CD4-positive, alpha-beta T cell (primary cell): ENCODE results near the gene GSE1. TPM values are rescaled to one million over a fixed set of nuclear protein-coding genes. Genes with fewer than 3 reads are reported as not detected.

ENCODE experiments used
- ATAC-seq: fragments of 200-7000 bp; cut with Tn5 transposase; one replicate; pipeline ENCODE4 v1.10.0; 2022; ENCODE audit warnings: mild to moderate bottlenecking; ENCODE audit not compliant: poor library complexity
- CTCF ChIA-PET: fragments of 350-600 bp; sonication (Branson Sonifier 250); formaldehyde crosslinking; loops from one replicate; lab custom pipeline; 2021; ENCODE audit warnings: antibody characterized with exemption, inconsistent platforms; lab: Charles Lee
- POLR2A ChIA-PET: fragments of 350-600 bp; sonication (Branson Sonifier 250); formaldehyde crosslinking; loops from one replicate; lab custom pipeline; 2021; ENCODE audit warnings: antibody characterized with exemption, inconsistent platforms; lab: Charles Lee
- DNase-seq, 14 experiments: peaks; one replicate each; pipeline ENCODE4 v3.0.0-alpha.2; 2013 to 2020; ENCODE audit warnings: mixed read lengths in 2 of 14
- H3K27ac ChIP-seq, 2 donors: one replicate each; pipeline versions ENCODE4 v1.5.1 to v1.7.0; 2013; ENCODE audit warnings: low read length in 2 of 2, low read depth in 1 of 2, mild to moderate bottlenecking in 1 of 2
- H3K27me3 ChIP-seq, 2 experiments: 1 replicate in 1 of 2; 2 replicates in 1 of 2; pipeline versions ENCODE4 v1.6.1 to v1.7.0; 2013; ENCODE audit warnings: low read length in 2 of 2, control low read depth in 1 of 2, mild to moderate bottlenecking in 1 of 2, moderate library complexity in 1 of 2; ENCODE audit not compliant: insufficient read depth in 2 of 2, control insufficient read depth in 1 of 2
- H3K36me3 ChIP-seq: one replicate; pipeline ENCODE4 v1.6.1; 2013; ENCODE audit warnings: low read length, control low read depth; ENCODE audit not compliant: insufficient read depth
- H3K4me1 ChIP-seq: one replicate; pipeline ENCODE4 v1.6.1; 2013; ENCODE audit warnings: low read length, control low read depth; ENCODE audit not compliant: insufficient read depth
- H3K4me3 ChIP-seq: one replicate; pipeline ENCODE4 v1.5.1; 2013; ENCODE audit warnings: mild to moderate bottlenecking, low read length, moderate library complexity
- H3K9me3 ChIP-seq, 2 experiments: 1 replicate in 1 of 2; 2 replicates in 1 of 2; pipeline versions ENCODE4 v1.6.1 to v1.7.0; 2013; ENCODE audit warnings: low read length in 2 of 2, mild to moderate bottlenecking in 2 of 2, control low read depth in 1 of 2, moderate library complexity in 1 of 2; ENCODE audit not compliant: control insufficient read depth in 1 of 2, insufficient read depth in 1 of 2
- H3K27ac Mint-ChIP-seq: one replicate; pipeline ENCODE4 v1.8.0; 2020; ENCODE audit warnings: mixed read lengths
- H3K27me3 Mint-ChIP-seq: one replicate; pipeline ENCODE4 v1.8.0; 2021; ENCODE audit warnings: mixed read lengths
- H3K36me3 Mint-ChIP-seq: one replicate; pipeline ENCODE4 v1.8.0; 2021; ENCODE audit warnings: low read depth, mixed read lengths
- H3K4me1 Mint-ChIP-seq: one replicate; pipeline ENCODE4 v1.8.0; 2021; ENCODE audit warnings: low read depth, mixed read lengths
- H3K4me3 Mint-ChIP-seq: one replicate; pipeline ENCODE4 v1.8.0; 2020; ENCODE audit warnings: mild to moderate bottlenecking, mixed read lengths
- H3K9me3 Mint-ChIP-seq: one replicate; pipeline ENCODE4 v1.8.0; 2020; ENCODE audit warnings: mixed read lengths
- CTCF ChIP-seq: fragments of 200-600 bp; IDR thresholded peaks from one replicate; pipeline ENCODE4 v1.8.0; 2022; ENCODE audit warnings: antibody characterized with exemption, mild to moderate bottlenecking
- intact Hi-C, 2 experiments: fragments of 100-400 bp; cut with DNase I in 1 of 2; cut with micrococcal nuclease in 1 of 2; formaldehyde crosslinking; loops; one replicate each; pipeline versions ENCODE4 v1.15.1 to v1.9.0; 2023 to 2025; cut with DNase I, micrococcal nuclease
- total RNA-seq, 174 experiments: library from RNA in 2 of 174; stranded (reverse) in 2 of 174; gene quantifications; one replicate each; pipeline ENCODE4 v1.2.3 and lab custom pipeline; 2021 to 2026

Gene GSE1
- total RNA-seq, 2 experiments from 2014 or later: 11.7 to 13.7 TPM

- H3K27ac Mint-ChIP-seq: no peak overlapping the region
These were observed 1.4 kb downstream of the GSE1 start for GRCh38 chr16:85614338-85615013.

GRCh38 chr16:85615014-85615851 lies 2.1 kb downstream of the GSE1 start:
- no peaks in the 10 kb centered on the region for H3K9me3 ChIP-seq
- ATAC-seq (no peak), DNase-seq (peak in 10 of 14 experiments; percentile 20 to 68 (median 42))
- H3K4me1 ChIP-seq: peaks cover 67% of the 10 kb centered on the region
- Mint-ChIP-seq H3K27me3 (peaks cover 29% of the 10 kb centered on the region), H3K9me3 (no peaks in the 10 kb centered on the region), H3K36me3 (no peaks in the 10 kb centered on the region), H3K4me3 (peak overlapping the region; percentile 84), H3K27ac (peak overlapping the region; percentile 46), H3K4me1 (peaks cover 33% of the 10 kb centered on the region)
- intact Hi-C loops: loop anchor here in 1 of 2 experiments (10.0 kb wide), 1 partner anchor 340 kb away; no protein-coding TSS in a partner anchor
- peaks cover 6 to 7% of the 10 kb centered on the region in 2 experiments for H3K27me3 ChIP-seq
- no peak overlapping the region for H3K4me3 ChIP-seq
- CTCF ChIA-PET: interaction anchor here (0.8 to 3.6 kb wide), 16 partner anchors 13 to 222 kb away, joined by 3 to 38 read pairs (median 4); no protein-coding TSS in a partner anchor
- TF ChIP-seq CTCF: no peak
- no peak overlapping the region for H3K27ac ChIP-seq
- no peaks in the 10 kb centered on the region for H3K36me3 ChIP-seq
- POLR2A ChIA-PET: interaction anchor here (1.2 to 2.8 kb wide), 4 partner anchors 58 to 307 kb away, joined by 3 to 14 read pairs (median 10); no protein-coding TSS in a partner anchor

More at GRCh38 chr16:85614338-85615013, 1.4 kb downstream of the GSE1 start:
- CTCF ChIA-PET: interaction anchor here (1.7 to 2.3 kb wide), 2 partner anchors 61 to 64 kb away, joined by 6 to 11 read pairs; no protein-coding TSS in a partner anchor
- TF ChIP-seq CTCF: no peak
- peak overlapping the region; percentile 57 for H3K4me3 ChIP-seq
- H3K36me3 Mint-ChIP-seq: no peaks in the 10 kb centered on the region
- POLR2A ChIA-PET: interaction anchor here (2.8 kb wide), 1 partner anchor 60 kb away, joined by 14 read pairs; no protein-coding TSS in a partner anchor
- H3K4me3 Mint-ChIP-seq: peak overlapping the region; percentile 84
- ATAC-seq (no peak), DNase-seq (peak in 2 of 14 experiments; percentile 26 to 46)
- no peaks in the 10 kb centered on the region for H3K9me3 ChIP-seq
- H3K27me3 Mint-ChIP-seq: peaks cover 29% of the 10 kb centered on the region
- H3K27me3 ChIP-seq: peaks cover 6 to 7% of the 10 kb centered on the region in 2 experiments
- H3K9me3 Mint-ChIP-seq: no peaks in the 10 kb centered on the region
- intact Hi-C loops: loop anchor here in 1 of 2 experiments (10.0 kb wide), 1 partner anchor 340 kb away; no protein-coding TSS in a partner anchor
- no peaks in the 10 kb centered on the region for H3K36me3 ChIP-seq
- H3K27ac ChIP-seq: no peak overlapping the region
- peaks cover 33% of the 10 kb centered on the region for H3K4me1 Mint-ChIP-seq
- H3K4me1 ChIP-seq: peaks cover 71% of the 10 kb centered on the region
